H1 (cell line): ENCODE data around the gene ARHGEF28. TPM values are rescaled to one million over a fixed set of nuclear protein-coding genes. Genes with fewer than 3 reads are reported as not detected.

Experiments used
- CTCF ChIA-PET: fragments of 300-600 bp; sonication (Branson Sonifier 250); formaldehyde crosslinking; loops from one replicate; lab custom pipeline; 2021; ENCODE audit not compliant: partially characterized antibody; lab: Charles Lee
- POLR2A ChIA-PET: fragments of 300-600 bp; sonication (Branson Sonifier 250); formaldehyde crosslinking; loops from one replicate; lab custom pipeline; 2021; ENCODE audit warnings: inconsistent platforms; ENCODE audit not compliant: partially characterized antibody; lab: Charles Lee
- DNase-seq, 2 experiments: peaks; one replicate each; pipeline versions ENCODE4 v3.0.0 to v3.0.0-alpha.2; 2010 to 2022; ENCODE audit warnings: low spot score in 2 of 2, low read depth in 1 of 2, mixed read lengths in 1 of 2
- FAIRE-seq: peaks from 2 replicates; lab custom pipeline; 2011; peaks lifted over from hg19 to GRCh38; lab: Jason Lieb, UNC
- H2AFZ ChIP-seq: 2 replicates; pipeline ENCODE4 v1.8.1; 2012; ENCODE audit warnings: low read length, inconsistent platforms
- H2AK5ac ChIP-seq: 2 replicates; pipeline ENCODE4 v1.6.1; 2013; ENCODE audit warnings: low read depth, low read length
- H2BK120ac ChIP-seq: replicated peaks from 2 replicates; pipeline ENCODE3; 2013; ENCODE audit warnings: low read depth, low read length, inconsistent platforms
- H2BK12ac ChIP-seq: 2 replicates; pipeline ENCODE4 v1.6.1; 2013; ENCODE audit warnings: low read depth, low read length
- H2BK15ac ChIP-seq: 2 replicates; pipeline ENCODE4 v1.6.1; 2013; ENCODE audit warnings: low read length
- H2BK20ac ChIP-seq: 2 replicates; pipeline ENCODE4 v1.6.1; 2013; ENCODE audit warnings: low read length
- H2BK5ac ChIP-seq: 2 replicates; pipeline ENCODE4 v1.6.1; 2013; ENCODE audit warnings: low read depth, low read length
- H3K14ac ChIP-seq: 2 replicates; pipeline ENCODE4 v1.6.1; 2013; ENCODE audit warnings: inconsistent platforms; ENCODE audit not compliant: insufficient read length
- H3K18ac ChIP-seq: 2 replicates; pipeline ENCODE4 v1.6.1; 2013; ENCODE audit warnings: low read length; ENCODE audit errors: extremely low read depth
- H3K23ac ChIP-seq: 2 replicates; pipeline ENCODE4 v1.6.1; 2013; ENCODE audit warnings: inconsistent platforms; ENCODE audit not compliant: insufficient read length
- H3K23me2 ChIP-seq: 2 replicates; pipeline ENCODE4 v1.6.1; 2013; ENCODE audit warnings: low read depth, low read length
- H3K27ac ChIP-seq: 2 replicates; pipeline ENCODE4 v1.6.1; 2011; ENCODE audit warnings: low read depth, low read length, inconsistent platforms
- H3K27me3 ChIP-seq, 4 experiments: replicated peaks in 1 of 4; 1 replicate in 1 of 4; 2 replicates in 3 of 4; pipeline versions ENCODE4 v1.6.1 to v1.8.1; 2011 to 2013; ENCODE audit warnings: low read length in 3 of 4, mild to moderate bottlenecking in 3 of 4, inconsistent platforms in 2 of 4, mixed read lengths in 2 of 4, moderate library complexity in 1 of 4; ENCODE audit not compliant: control insufficient read depth in 3 of 4, insufficient read depth in 3 of 4; ENCODE audit errors: extremely low read depth in 1 of 4
- H3K36me3 ChIP-seq, 4 experiments: 2 replicates each; pipeline versions ENCODE4 v1.6.1 to v1.8.1; 2011 to 2013; ENCODE audit warnings: mild to moderate bottlenecking in 4 of 4, low read length in 3 of 4, moderate library complexity in 2 of 4, control low read depth in 1 of 4, inconsistent platforms in 1 of 4; ENCODE audit not compliant: insufficient read depth in 4 of 4, control insufficient read depth in 2 of 4
- H3K4ac ChIP-seq: replicated peaks from 2 replicates; pipeline ENCODE3; 2013; ENCODE audit warnings: low read length, low read depth, mixed read lengths, inconsistent platforms; ENCODE audit not compliant: insufficient read length
- H3K4me1 ChIP-seq, 4 experiments: replicated peaks in 1 of 4; 1 replicate in 1 of 4; 2 replicates in 3 of 4; pipeline versions ENCODE4 v1.6.1 to v1.8.1; 2011 to 2013; ENCODE audit warnings: low read length in 3 of 4, inconsistent platforms in 2 of 4, mixed read lengths in 1 of 4; ENCODE audit not compliant: insufficient read depth in 4 of 4, control insufficient read depth in 3 of 4
- H3K4me2 ChIP-seq, 2 experiments: 2 replicates each; pipeline versions ENCODE4 v1.6.1 to v1.8.1; 2011 to 2013; ENCODE audit warnings: low read depth in 2 of 2, low read length in 2 of 2, control low read depth in 1 of 2, inconsistent platforms in 1 of 2, mild to moderate bottlenecking in 1 of 2; ENCODE audit not compliant: insufficient read depth in 1 of 2
- H3K4me3 ChIP-seq, 4 experiments: fragments of 200-600, 300-600 bp in 1 of 4; sonication (generic), shearing (Covaris generic), sonication (Bioruptor Twin) in 1 of 4; 2 replicates each; pipeline versions ENCODE4 v1.5.1 to v1.8.1; 2011 to 2016; ENCODE audit warnings: low read length in 4 of 4, low read depth in 3 of 4, control low read depth in 2 of 4, inconsistent platforms in 2 of 4, mild to moderate bottlenecking in 2 of 4, mixed read lengths in 1 of 4, moderate library complexity in 1 of 4; ENCODE audit not compliant: insufficient read depth in 2 of 4; ENCODE audit errors: extremely low read depth in 1 of 4
- H3K56ac ChIP-seq: replicated peaks from 2 replicates; pipeline ENCODE3; 2013; ENCODE audit warnings: low read depth, mild to moderate bottlenecking, mixed read lengths, low read length, inconsistent platforms; ENCODE audit not compliant: insufficient read length
- H3K79me1 ChIP-seq: 2 replicates; pipeline ENCODE4 v1.6.1; 2013; ENCODE audit warnings: low read depth, low read length, control low read depth
- H3K79me2 ChIP-seq, 2 experiments: 2 replicates each; pipeline versions ENCODE4 v1.6.1 to v1.8.1; 2012 to 2013; ENCODE audit warnings: low read length in 2 of 2, mild to moderate bottlenecking in 2 of 2, inconsistent platforms in 1 of 2; ENCODE audit not compliant: insufficient read depth in 2 of 2, control insufficient read depth in 1 of 2
- H3K9ac ChIP-seq, 4 experiments: replicated peaks in 1 of 4; 1 replicate in 1 of 4; 2 replicates in 3 of 4; pipeline versions ENCODE4 v1.6.1 to v1.8.1; 2011 to 2013; ENCODE audit warnings: low read depth in 3 of 4, low read length in 3 of 4, control low read depth in 2 of 4, mild to moderate bottlenecking in 2 of 4, moderate library complexity in 2 of 4, inconsistent platforms in 1 of 4; ENCODE audit errors: extremely low read depth in 1 of 4
- H3K9me3 ChIP-seq, 2 experiments: 2 replicates each; pipeline versions ENCODE4 v1.6.1 to v1.8.1; 2012 to 2013; ENCODE audit warnings: mild to moderate bottlenecking in 2 of 2, moderate library complexity in 2 of 2, control low read depth in 1 of 2, inconsistent platforms in 1 of 2, low read depth in 1 of 2, low read length in 1 of 2, mixed read lengths in 1 of 2; ENCODE audit not compliant: insufficient read depth in 2 of 2
- H4K20me1 ChIP-seq, 2 experiments: replicated peaks in 1 of 2; 2 replicates each; pipeline versions ENCODE3 to v1.8.1; 2011 to 2013; ENCODE audit warnings: inconsistent platforms in 2 of 2, low read length in 2 of 2, mild to moderate bottlenecking in 1 of 2; ENCODE audit not compliant: insufficient read depth in 2 of 2, control insufficient read depth in 1 of 2
- H4K5ac ChIP-seq: 2 replicates; pipeline ENCODE4 v1.6.1; 2013; ENCODE audit warnings: low read length, low read depth, mixed read lengths, inconsistent platforms; ENCODE audit not compliant: insufficient read length
- H4K8ac ChIP-seq: 2 replicates; pipeline ENCODE4 v1.8.0; 2013; ENCODE audit warnings: mild to moderate bottlenecking, moderate library complexity, low read length, inconsistent platforms; ENCODE audit not compliant: insufficient read depth; ENCODE audit errors: extremely low read depth
- H4K91ac ChIP-seq: replicated peaks from 2 replicates; pipeline ENCODE3; 2013; ENCODE audit warnings: low read length, mixed read lengths, inconsistent platforms; ENCODE audit not compliant: insufficient read length
- BRCA1 ChIP-seq: IDR thresholded peaks from 2 replicates; pipeline ENCODE4 v1.6.1; 2012; ENCODE audit warnings: low read depth, low read length, improper control_type of control experiment
- CHD1 ChIP-seq: IDR thresholded peaks from 2 replicates; pipeline ENCODE4 v1.6.1; 2012; ENCODE audit warnings: low read depth, low read length, improper control_type of control experiment
- CTBP2 ChIP-seq: IDR thresholded peaks from 2 replicates; pipeline ENCODE4 v1.7.0; 2011; ENCODE audit warnings: borderline replicate concordance, mild to moderate bottlenecking, moderate library complexity, mixed read lengths, low read length; ENCODE audit not compliant: insufficient read depth, insufficient read length
- FOSL1 ChIP-seq: IDR thresholded peaks from 2 replicates; pipeline ENCODE4 v1.6.1; 2011; ENCODE audit warnings: mild to moderate bottlenecking, low read depth, low read length, moderate library complexity; ENCODE audit not compliant: insufficient read depth
- HDAC2 ChIP-seq, 2 experiments: fragments of 300-600 bp in 1 of 2; sonication (generic) in 1 of 2; IDR thresholded peaks; 2 replicates each; pipeline ENCODE4 v1.6.1; 2011 to 2012; ENCODE audit warnings: low read depth in 2 of 2, low read length in 2 of 2, mild to moderate bottlenecking in 2 of 2, moderate library complexity in 2 of 2, borderline replicate concordance in 1 of 2, inconsistent platforms in 1 of 2
- NRF1 ChIP-seq: IDR thresholded peaks from 2 replicates; pipeline ENCODE4 v1.6.1; 2011; ENCODE audit warnings: mild to moderate bottlenecking, low read depth, low read length, improper control_type of control experiment
- PHF8 ChIP-seq: fragments of 200-600 bp; sonication (generic); conservative IDR thresholded peaks from 2 replicates; pipeline ENCODE4 v1.7.1; 2012; ENCODE audit warnings: low read depth, mild to moderate bottlenecking, inconsistent platforms, low read length, moderate library complexity
- RAD21 ChIP-seq, 2 experiments: IDR thresholded peaks in 1 of 2; conservative IDR thresholded peaks in 1 of 2; 2 replicates each; pipeline ENCODE4 v1.6.1; 2011; ENCODE audit warnings: low read depth in 2 of 2, low read length in 2 of 2, improper control_type of control experiment in 1 of 2, inconsistent platforms in 1 of 2, mild to moderate bottlenecking in 1 of 2, moderate library complexity in 1 of 2
- RNF2 ChIP-seq: fragments of 200-900, 300-1000 bp; sonication (generic); IDR thresholded peaks from 2 replicates; pipeline ENCODE4 v1.7.1; 2016; ENCODE audit warnings: borderline replicate concordance, low read depth, mild to moderate bottlenecking, antibody characterized with exemption, low read length; ENCODE audit not compliant: poor library complexity, severe bottlenecking; ENCODE audit errors: missing control alignments
- SIRT6 ChIP-seq: IDR thresholded peaks from one replicate; pipeline ENCODE4 v1.7.1; 2012; ENCODE audit warnings: low read length, inconsistent platforms
- TBP ChIP-seq: IDR thresholded peaks from 2 replicates; pipeline ENCODE4 v1.6.1; 2011; ENCODE audit warnings: low read depth, low read length, improper control_type of control experiment
- WGBS, 2 experiments: shearing (Covaris generic) in 1 of 2; methylation state at CpG; one replicate each; pipeline versions ENCODE4 v1.1.6 to v1.1.7; 2013 to 2015; ENCODE audit warnings: low lambda C conversion rate in 2 of 2, mixed read lengths in 2 of 2, inconsistent platforms in 1 of 2, low coverage in 1 of 2, missing lambda C conversion rate in 1 of 2; ENCODE audit not compliant: insufficient replicate concordance in 2 of 2, insufficient coverage in 1 of 2, insufficient read length in 1 of 2; ENCODE audit errors: extremely low coverage in 1 of 2, missing lambda C conversion rate in 1 of 2; 5-methylcytosine and 5-hydroxymethylcytosine counted together
- polyA plus RNA-seq, 7 experiments: library from polyadenylated mRNA; depleted of rRNA in 3 of 7; stranded (reverse) in 5 of 7; unstranded in 2 of 7; fragments of >200 nt in 5 of 7; fragments of 200-250 nt in 2 of 7; gene quantifications; 1 replicate in 5 of 7; 2 replicates in 1 of 7; 4 replicates in 1 of 7; pipeline versions ENCODE4 v1.2.1 to v1.2.3, GENCODE V29; 2011 to 2013; ENCODE audit warnings: missing spikeins in 2 of 7, mixed read lengths in 2 of 7
- total RNA-seq: library from RNA; stranded (reverse); fragmentation: NEBNext Ultra II Directional; extraction: Animal tissue kit (Norgen Biotek cat#: 25700); gene quantifications from 2 replicates; pipeline ENCODE4 v1.2.1, GENCODE V29; 2021

The ARHGEF28 gene
- total and polyA plus RNA-seq, 2 of the 8 experiments (the other 6 are each of a cell fraction or from before 2014, with no cell fraction given) = 0.33 to 1.0 TPM

DNA sequence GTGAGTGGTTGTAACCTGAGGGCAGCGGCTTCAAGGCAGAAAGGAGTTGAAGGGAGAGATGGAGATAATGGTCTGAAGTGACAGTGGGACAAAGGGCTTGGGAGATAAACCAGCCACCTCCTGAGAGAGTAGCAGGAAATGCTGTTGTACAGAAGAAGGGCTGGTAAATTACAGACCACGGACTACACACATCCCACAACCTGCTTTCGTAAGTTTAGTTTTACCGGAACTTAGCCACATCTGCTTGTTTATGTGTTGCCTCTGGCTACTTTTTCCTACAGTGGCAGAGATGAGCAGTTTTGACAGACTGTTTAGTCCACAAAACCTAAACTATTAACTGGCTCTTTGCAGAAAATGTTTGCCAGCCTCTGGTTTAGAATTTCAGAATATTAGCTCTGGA lies 269.5 kb downstream of the ARHGEF28 start:
- H3K79me2 ChIP-seq = no peaks in the 10 kb centered on the region
- H3K27me3 ChIP-seq = no peaks in the 10 kb centered on the region
- no peaks in the 10 kb centered on the region for H3K4me1 ChIP-seq
- no peak overlapping the region for H3K27ac ChIP-seq
- no peak overlapping the region for H3K23ac ChIP-seq
- ChIA-PET POLR2A (no interaction called here), CTCF (no interaction called here)
- 94% methylated on average over 4 of the region's 4 CpGs; no CpG with 5 or more reads in 1 of the 2 experiments for WGBS, 2 experiments
- no peak overlapping the region for H3K4me2 ChIP-seq
- no peak overlapping the region for H2BK20ac ChIP-seq
- H4K91ac ChIP-seq = no peak overlapping the region
- no peak for DNase-seq
- H4K20me1 ChIP-seq = no peaks in the 10 kb centered on the region
- no peak overlapping the region for H3K4ac ChIP-seq
- H3K9ac ChIP-seq = no peak overlapping the region
- H4K5ac ChIP-seq = no peak overlapping the region
- no peak overlapping the region for H2AFZ ChIP-seq
- no peak for FAIRE-seq
- no peak overlapping the region; the same call in 1 of the 2 replicates for H2AK5ac ChIP-seq
- no peak overlapping the region for H3K14ac ChIP-seq
- no peaks in the 10 kb centered on the region for H3K36me3 ChIP-seq
- no peaks in the 10 kb centered on the region for H3K23me2 ChIP-seq
- H3K4me3 ChIP-seq = no peak overlapping the region
- no peak overlapping the region for H2BK15ac ChIP-seq
- H2BK5ac ChIP-seq = no peak overlapping the region
- no peaks in the 10 kb centered on the region for H3K9me3 ChIP-seq
- no peak overlapping the region for H4K8ac ChIP-seq
- H3K18ac ChIP-seq = no peak overlapping the region
- H3K56ac ChIP-seq = no peak overlapping the region
- H2BK120ac ChIP-seq = no peak overlapping the region
- no peak overlapping the region for H2BK12ac ChIP-seq
- H3K79me1 ChIP-seq = no peaks in the 10 kb centered on the region
- TF ChIP-seq HDAC2 (IDR thresholded peaks at IDR 0.05; ENCODE audit: borderline replicate concordance in 1 of 2, low read depth in 2 of 2, low read length in 2 of 2) (no peak), FOSL1 (no peak), TBP (no peak), PHF8 (no peak), RNF2 (no peak), SIRT6 (no peak), CTBP2 (no peak), NRF1 (no peak), BRCA1 (no peak), CHD1 (no peak), RAD21 (IDR thresholded peaks at IDR 0.05 in 1 of 2, conservative IDR thresholded peaks at IDR 0.05 in 1 of 2; ENCODE audit: low read depth in 2 of 2, low read length in 2 of 2) (no peak)
